ENCODE measurements around the gene IGF2.

IGF2 gene

DNA sequence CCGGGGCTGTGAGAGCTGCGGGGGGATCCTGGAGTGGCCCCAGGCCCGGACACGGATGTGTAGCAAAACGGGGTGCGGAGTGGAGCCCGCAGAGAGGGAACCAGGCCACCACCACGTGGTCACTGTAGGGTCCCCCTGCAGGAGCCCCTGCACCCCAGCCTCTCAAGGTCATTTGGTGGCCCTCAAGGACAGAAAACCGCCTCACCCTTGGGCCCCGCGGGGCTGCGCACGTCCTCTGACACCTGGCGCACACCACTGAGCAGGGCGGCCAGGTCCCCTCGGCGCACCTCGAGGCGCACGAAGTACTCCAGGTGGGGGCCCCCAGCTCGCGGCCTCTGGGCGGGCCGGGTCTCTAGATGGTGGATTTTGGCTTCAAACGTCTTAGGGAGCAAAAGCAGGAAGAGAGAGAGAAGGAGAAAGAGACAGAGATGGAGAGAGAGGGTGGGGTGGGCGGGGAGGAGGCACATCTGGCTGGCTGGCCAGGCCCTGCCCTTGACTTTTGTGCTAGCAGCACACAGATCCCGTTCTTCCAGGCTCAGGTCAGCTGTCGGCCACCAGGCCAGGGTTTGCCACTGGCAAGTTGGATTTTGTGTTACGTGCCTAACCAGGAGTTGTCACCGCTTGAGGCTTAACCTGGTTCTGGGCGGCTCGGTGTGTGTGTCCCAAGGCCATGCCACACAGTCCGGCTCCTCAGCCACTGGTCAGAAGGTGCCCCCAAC lies 29.3 kb upstream of the IGF2 start:
- H3K36me3 ChIP-seq (ENCODE audit: control insufficient read depth in 2 of 2, insufficient read depth in 1 of 2, low read length in 2 of 2), result no peaks in the 10 kb centered on the region
- no peak overlapping the region for H3K27ac ChIP-seq (ENCODE audit: extremely low read depth, low read depth, low read length)
- TF ChIP-seq ZNF404 (tag by site-specific recombination; IDR thresholded peaks at IDR 0.05), result no peak
- no peak for TF ChIP-seq ZBTB8A (tag by site-specific recombination; IDR thresholded peaks at IDR 0.05)
- no peak for TF ChIP-seq ZNF2 (tag by site-specific recombination; IDR thresholded peaks at IDR 0.05)
- H3K4me3 ChIP-seq (ENCODE audit: low read depth, low read length), result no peak overlapping the region
- POLR2A ChIA-PET, result no interaction called here
- CTCF ChIA-PET, result interaction anchor here (0.6 to 2.9 kb wide), 5 partner anchors 12 to 230 kb away, joined by 3 to 12 read pairs (median 3); no protein-coding TSS in a partner anchor
- H3K9me3 ChIP-seq (ENCODE audit: control insufficient read depth, insufficient read depth, low read depth, low read length), result no peaks in the 10 kb centered on the region
- H3K4me1 ChIP-seq (ENCODE audit: control insufficient read depth, insufficient read depth, low read length), result no peaks in the 10 kb centered on the region

DNA sequence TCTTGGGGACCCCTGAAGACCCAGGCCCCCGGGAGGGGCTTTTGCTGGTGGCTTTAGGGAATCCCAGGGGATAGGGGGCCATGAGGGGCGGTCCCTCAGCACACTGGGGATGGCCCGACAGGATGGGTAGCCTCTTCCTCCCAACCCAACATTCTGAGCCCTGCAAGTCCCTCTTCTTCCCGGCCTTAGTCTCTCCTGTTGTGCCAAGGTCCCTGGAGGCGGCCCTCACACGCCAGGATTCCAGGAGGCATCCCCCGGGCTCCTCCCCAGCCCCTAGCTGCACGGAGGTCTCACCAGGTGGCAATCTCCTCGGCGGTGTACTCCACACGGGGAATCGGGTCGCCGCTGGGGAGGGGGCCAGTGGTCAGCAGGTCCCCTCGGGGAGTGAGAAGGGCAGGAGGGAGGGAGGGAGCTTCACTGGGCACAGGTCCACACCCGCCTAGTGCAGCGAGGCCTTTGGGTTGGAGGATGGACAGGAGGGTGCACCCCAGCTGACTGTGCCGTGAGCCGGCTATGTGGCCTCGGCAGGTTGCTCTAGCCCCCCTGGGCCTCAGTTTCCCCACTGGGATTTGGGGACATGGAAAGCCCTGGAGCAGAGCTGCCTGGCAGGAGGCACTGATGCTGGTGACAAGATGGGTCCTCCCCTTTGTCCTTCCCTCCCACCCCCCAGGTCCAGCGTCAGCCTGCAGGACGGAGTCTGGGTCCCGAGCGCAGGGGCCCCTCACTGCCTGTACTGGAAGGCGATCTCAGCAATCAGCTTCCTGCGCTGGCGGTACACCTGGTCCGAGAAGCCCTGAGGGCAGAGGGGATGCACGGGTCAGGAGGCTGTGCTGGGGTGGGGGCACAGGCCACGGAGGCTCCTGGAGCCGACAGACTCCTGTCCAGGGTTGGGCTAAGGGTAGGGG lies 28.2 kb upstream of the IGF2 start:
- H3K9me3 ChIP-seq (ENCODE audit: control insufficient read depth, insufficient read depth, low read depth, low read length), result no peaks in the 10 kb centered on the region
- H3K4me1 ChIP-seq (ENCODE audit: control insufficient read depth, insufficient read depth, low read length), result no peaks in the 10 kb centered on the region
- no peaks in the 10 kb centered on the region for H3K36me3 ChIP-seq (ENCODE audit: control insufficient read depth in 2 of 2, insufficient read depth in 1 of 2, low read length in 2 of 2)
- no peak overlapping the region for H3K4me3 ChIP-seq (ENCODE audit: low read depth, low read length)
- POLR2A ChIA-PET, result no interaction called here
- CTCF ChIA-PET, result interaction anchor here (0.6 to 2.9 kb wide), 8 partner anchors 17 to 497 kb away, joined by 3 to 12 read pairs (median 4); no protein-coding TSS in a partner anchor
- TF ChIP-seq ZNF529 (tag by site-specific recombination; IDR thresholded peaks at IDR 0.05; ENCODE audit: insufficient replicate concordance) (no peak), GLI4 (tag by site-specific recombination; IDR thresholded peaks at IDR 0.05) (no peak), ZNF510 (tag by site-specific recombination; IDR thresholded peaks at IDR 0.05; ENCODE audit: insufficient replicate concordance) (no peak), ZNF558 (tag by site-specific recombination; IDR thresholded peaks at IDR 0.05) (no peak), ZXDB (tag by site-specific recombination; IDR thresholded peaks at IDR 0.05) (no peak), ZNF843 (tag by site-specific recombination; IDR thresholded peaks at IDR 0.05) (no peak), ZNF473 (tag by site-specific recombination; IDR thresholded peaks at IDR 0.05) (no peak), ZNF211 (tag by site-specific recombination; IDR thresholded peaks at IDR 0.05; ENCODE audit: low read depth) (no peak), ZNF791 (tag by site-specific recombination; IDR thresholded peaks at IDR 0.05) (no peak), ZNF623 (tag by site-specific recombination; IDR thresholded peaks at IDR 0.05) (no peak), IKZF3 (tag by site-specific recombination; IDR thresholded peaks at IDR 0.05) (no peak), MEIS1 (CRISPR knock-in tag; IDR thresholded peaks at IDR 0.05; ENCODE audit: borderline replicate concordance) (no peak), ZBTB17 (tag by site-specific recombination; IDR thresholded peaks at IDR 0.05) (no peak), KLF10 (tag by site-specific recombination; IDR thresholded peaks at IDR 0.05) (no peak), ZBTB48 (tag by site-specific recombination; IDR thresholded peaks at IDR 0.05) (no peak)
- TF ChIP-seq, protein P1, sequence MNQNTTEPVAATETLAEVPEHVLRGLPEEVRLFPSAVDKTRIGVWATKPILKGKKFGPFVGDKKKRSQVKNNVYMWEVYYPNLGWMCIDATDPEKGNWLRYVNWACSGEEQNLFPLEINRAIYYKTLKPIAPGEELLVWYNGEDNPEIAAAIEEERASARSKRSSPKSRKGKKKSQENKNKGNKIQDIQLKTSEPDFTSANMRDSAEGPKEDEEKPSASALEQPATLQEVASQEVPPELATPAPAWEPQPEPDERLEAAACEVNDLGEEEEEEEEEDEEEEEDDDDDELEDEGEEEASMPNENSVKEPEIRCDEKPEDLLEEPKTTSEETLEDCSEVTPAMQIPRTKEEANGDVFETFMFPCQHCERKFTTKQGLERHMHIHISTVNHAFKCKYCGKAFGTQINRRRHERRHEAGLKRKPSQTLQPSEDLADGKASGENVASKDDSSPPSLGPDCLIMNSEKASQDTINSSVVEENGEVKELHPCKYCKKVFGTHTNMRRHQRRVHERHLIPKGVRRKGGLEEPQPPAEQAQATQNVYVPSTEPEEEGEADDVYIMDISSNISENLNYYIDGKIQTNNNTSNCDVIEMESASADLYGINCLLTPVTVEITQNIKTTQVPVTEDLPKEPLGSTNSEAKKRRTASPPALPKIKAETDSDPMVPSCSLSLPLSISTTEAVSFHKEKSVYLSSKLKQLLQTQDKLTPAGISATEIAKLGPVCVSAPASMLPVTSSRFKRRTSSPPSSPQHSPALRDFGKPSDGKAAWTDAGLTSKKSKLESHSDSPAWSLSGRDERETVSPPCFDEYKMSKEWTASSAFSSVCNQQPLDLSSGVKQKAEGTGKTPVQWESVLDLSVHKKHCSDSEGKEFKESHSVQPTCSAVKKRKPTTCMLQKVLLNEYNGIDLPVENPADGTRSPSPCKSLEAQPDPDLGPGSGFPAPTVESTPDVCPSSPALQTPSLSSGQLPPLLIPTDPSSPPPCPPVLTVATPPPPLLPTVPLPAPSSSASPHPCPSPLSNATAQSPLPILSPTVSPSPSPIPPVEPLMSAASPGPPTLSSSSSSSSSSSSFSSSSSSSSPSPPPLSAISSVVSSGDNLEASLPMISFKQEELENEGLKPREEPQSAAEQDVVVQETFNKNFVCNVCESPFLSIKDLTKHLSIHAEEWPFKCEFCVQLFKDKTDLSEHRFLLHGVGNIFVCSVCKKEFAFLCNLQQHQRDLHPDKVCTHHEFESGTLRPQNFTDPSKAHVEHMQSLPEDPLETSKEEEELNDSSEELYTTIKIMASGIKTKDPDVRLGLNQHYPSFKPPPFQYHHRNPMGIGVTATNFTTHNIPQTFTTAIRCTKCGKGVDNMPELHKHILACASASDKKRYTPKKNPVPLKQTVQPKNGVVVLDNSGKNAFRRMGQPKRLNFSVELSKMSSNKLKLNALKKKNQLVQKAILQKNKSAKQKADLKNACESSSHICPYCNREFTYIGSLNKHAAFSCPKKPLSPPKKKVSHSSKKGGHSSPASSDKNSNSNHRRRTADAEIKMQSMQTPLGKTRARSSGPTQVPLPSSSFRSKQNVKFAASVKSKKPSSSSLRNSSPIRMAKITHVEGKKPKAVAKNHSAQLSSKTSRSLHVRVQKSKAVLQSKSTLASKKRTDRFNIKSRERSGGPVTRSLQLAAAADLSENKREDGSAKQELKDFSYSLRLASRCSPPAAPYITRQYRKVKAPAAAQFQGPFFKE (tag by site-specific recombination; IDR thresholded peaks at IDR 0.05; ENCODE audit: borderline replicate concordance), result no peak
- TF ChIP-seq, protein P2, sequence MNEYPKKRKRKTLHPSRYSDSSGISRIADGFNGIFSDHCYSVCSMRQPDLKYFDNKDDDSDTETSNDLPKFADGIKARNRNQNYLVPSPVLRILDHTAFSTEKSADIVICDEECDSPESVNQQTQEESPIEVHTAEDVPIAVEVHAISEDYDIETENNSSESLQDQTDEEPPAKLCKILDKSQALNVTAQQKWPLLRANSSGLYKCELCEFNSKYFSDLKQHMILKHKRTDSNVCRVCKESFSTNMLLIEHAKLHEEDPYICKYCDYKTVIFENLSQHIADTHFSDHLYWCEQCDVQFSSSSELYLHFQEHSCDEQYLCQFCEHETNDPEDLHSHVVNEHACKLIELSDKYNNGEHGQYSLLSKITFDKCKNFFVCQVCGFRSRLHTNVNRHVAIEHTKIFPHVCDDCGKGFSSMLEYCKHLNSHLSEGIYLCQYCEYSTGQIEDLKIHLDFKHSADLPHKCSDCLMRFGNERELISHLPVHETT (tag by site-specific recombination; IDR thresholded peaks at IDR 0.05), result no peak
- TF ChIP-seq, protein P3, sequence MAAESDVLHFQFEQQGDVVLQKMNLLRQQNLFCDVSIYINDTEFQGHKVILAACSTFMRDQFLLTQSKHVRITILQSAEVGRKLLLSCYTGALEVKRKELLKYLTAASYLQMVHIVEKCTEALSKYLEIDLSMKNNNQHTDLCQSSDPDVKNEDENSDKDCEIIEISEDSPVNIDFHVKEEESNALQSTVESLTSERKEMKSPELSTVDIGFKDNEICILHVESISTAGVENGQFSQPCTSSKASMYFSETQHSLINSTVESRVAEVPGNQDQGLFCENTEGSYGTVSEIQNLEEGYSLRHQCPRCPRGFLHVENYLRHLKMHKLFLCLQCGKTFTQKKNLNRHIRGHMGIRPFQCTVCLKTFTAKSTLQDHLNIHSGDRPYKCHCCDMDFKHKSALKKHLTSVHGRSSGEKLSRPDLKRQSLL (tag by site-specific recombination; IDR thresholded peaks at IDR 0.05), result no peak
- H3K27ac ChIP-seq (ENCODE audit: extremely low read depth, low read depth, low read length), result no peak overlapping the region

All from HEK293 (cell line).